GM06990 (cell line): ENCODE data around the gene ZRSR2.

Source experiments
- DNase-seq: peaks from one replicate; pipeline ENCODE4 v3.0.0-alpha.2; 2011; ENCODE audit not compliant: insufficient read length; ENCODE audit errors: extremely low read depth
- H3K27me3 ChIP-seq: replicated peaks from 2 replicates; pipeline ENCODE4 v1.6.0; 2011; ENCODE audit warnings: low read length; ENCODE audit not compliant: control insufficient read depth, insufficient read depth
- H3K36me3 ChIP-seq: 2 replicates; pipeline ENCODE4 v1.5.1; 2011; ENCODE audit warnings: low read length; ENCODE audit not compliant: control insufficient read depth, insufficient read depth
- H3K4me3 ChIP-seq: replicated peaks from 2 replicates; pipeline ENCODE4 v1.5.1; 2011; ENCODE audit warnings: low read depth, mild to moderate bottlenecking, control low read depth, low read length
- TF ChIP-seq, protein P1 (sequence below): IDR thresholded peaks from 2 replicates; pipeline ENCODE4 v1.5.1; 2011; ENCODE audit warnings: low read length, control low read depth, mild to moderate bottlenecking, inconsistent platforms; ENCODE audit not compliant: insufficient read depth, poor library complexity, severe bottlenecking

The ZRSR2 gene

GRCh38 chrX:15790769-15791290 is 546 bp downstream of the ZRSR2 start:
- no peaks in the 10 kb centered on the region; the same call in 1 of the 2 replicates for H3K36me3 ChIP-seq
- DNase-seq: peak; percentile 18
- no peaks in the 10 kb centered on the region for H3K27me3 ChIP-seq
- TF ChIP-seq, protein P1, sequence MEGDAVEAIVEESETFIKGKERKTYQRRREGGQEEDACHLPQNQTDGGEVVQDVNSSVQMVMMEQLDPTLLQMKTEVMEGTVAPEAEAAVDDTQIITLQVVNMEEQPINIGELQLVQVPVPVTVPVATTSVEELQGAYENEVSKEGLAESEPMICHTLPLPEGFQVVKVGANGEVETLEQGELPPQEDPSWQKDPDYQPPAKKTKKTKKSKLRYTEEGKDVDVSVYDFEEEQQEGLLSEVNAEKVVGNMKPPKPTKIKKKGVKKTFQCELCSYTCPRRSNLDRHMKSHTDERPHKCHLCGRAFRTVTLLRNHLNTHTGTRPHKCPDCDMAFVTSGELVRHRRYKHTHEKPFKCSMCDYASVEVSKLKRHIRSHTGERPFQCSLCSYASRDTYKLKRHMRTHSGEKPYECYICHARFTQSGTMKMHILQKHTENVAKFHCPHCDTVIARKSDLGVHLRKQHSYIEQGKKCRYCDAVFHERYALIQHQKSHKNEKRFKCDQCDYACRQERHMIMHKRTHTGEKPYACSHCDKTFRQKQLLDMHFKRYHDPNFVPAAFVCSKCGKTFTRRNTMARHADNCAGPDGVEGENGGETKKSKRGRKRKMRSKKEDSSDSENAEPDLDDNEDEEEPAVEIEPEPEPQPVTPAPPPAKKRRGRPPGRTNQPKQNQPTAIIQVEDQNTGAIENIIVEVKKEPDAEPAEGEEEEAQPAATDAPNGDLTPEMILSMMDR: no peak
- peak overlapping the region; percentile 92 for H3K4me3 ChIP-seq

GRCh38 chrX:15797707-15798106 is 7.4 kb downstream of the ZRSR2 start:
- H3K4me3 ChIP-seq: no peak overlapping the region
- no peaks in the 10 kb centered on the region; the same call in none of the 2 replicates for H3K36me3 ChIP-seq
- no peak for DNase-seq
- no peaks in the 10 kb centered on the region for H3K27me3 ChIP-seq
- TF ChIP-seq, protein P1: no peak

DNA sequence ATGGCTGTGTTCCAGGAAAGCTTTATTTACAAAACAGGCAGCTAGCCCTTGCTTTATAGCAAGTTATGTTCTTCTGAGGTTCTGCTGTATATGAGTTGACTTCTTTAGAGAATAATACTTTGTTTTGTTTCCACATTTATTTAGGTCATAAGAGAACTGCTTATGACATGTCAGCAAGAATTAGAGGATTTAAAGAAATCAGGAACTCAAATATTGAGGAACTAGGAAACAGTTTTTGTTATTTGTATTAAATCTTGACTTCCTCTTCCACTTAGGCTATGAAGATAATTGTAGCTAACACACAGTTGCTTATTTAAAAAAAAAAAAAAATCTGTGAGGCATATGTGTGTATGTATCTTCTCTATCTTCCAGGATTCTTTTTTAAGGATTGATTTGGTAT is 14.3 kb downstream of the ZRSR2 start:
- Histone ChIP-seq H3K4me3 (no peak overlapping the region), H3K36me3 (peaks cover 4% of the 10 kb centered on the region), H3K27me3 (no peaks in the 10 kb centered on the region)
- TF ChIP-seq, protein P1: no peak
- no peak for DNase-seq

GRCh38 chrX:15808254-15808653 is 18.0 kb downstream of the ZRSR2 start:
- TF ChIP-seq, protein P1: no peak
- no peaks in the 10 kb centered on the region for H3K27me3 ChIP-seq
- H3K36me3 ChIP-seq: peaks cover 13% of the 10 kb centered on the region
- H3K4me3 ChIP-seq: no peak overlapping the region
- DNase-seq: no peak

GRCh38 chrX:15812192-15812938 is 22.1 kb downstream of the ZRSR2 start:
- peaks cover 25% of the 10 kb centered on the region for H3K36me3 ChIP-seq
- TF ChIP-seq, protein P1: no peak

DNA sequence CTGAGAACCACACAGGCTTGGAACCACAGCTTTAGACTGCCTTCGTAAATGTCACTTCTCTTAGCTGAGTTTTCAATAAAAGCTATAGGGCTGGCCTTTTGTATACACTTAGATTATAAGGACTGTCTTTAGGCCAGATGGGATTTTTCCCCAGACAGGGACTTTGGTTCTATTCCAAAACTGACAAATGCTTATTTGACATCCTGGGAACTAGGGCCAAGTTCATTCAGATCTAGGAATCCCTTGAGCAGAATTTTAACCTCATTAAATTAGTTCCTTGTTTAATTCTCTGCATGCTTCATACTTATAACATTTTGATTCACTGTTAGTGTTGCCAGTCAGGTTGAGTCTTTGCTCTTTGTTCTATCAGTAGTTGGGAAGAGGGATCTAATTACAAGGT is 23.1 kb downstream of the ZRSR2 start:
- peaks cover 25% of the 10 kb centered on the region for H3K36me3 ChIP-seq
- no peak overlapping the region for H3K4me3 ChIP-seq
- TF ChIP-seq, protein P1: no peak
- no peaks in the 10 kb centered on the region for H3K27me3 ChIP-seq
- DNase-seq: no peak

More at GRCh38 chrX:15812192-15812938, 22.1 kb downstream of the ZRSR2 start:
- no peaks in the 10 kb centered on the region for H3K27me3 ChIP-seq
- DNase-seq: no peak
- H3K4me3 ChIP-seq: no peak overlapping the region
